GM12865 (cell line): Measurements from ENCODE around the gene PCSK9.

ENCODE experiments used
- DNase-seq: peaks from one replicate; pipeline ENCODE4 v3.0.0; 2010; ENCODE audit warnings: low read depth
- H3K4me3 ChIP-seq: 2 replicates; pipeline ENCODE4 v1.5.1; 2011; ENCODE audit warnings: mild to moderate bottlenecking, low read depth, low read length, control low read depth
- TF ChIP-seq, protein P1 (sequence below): IDR thresholded peaks from 2 replicates; pipeline ENCODE4 v1.5.1; 2011; ENCODE audit warnings: low read length, control low read depth, low read depth, inconsistent platforms; ENCODE audit not compliant: insufficient read depth; ENCODE audit errors: missing control alignments

PCSK9 gene

DNA sequence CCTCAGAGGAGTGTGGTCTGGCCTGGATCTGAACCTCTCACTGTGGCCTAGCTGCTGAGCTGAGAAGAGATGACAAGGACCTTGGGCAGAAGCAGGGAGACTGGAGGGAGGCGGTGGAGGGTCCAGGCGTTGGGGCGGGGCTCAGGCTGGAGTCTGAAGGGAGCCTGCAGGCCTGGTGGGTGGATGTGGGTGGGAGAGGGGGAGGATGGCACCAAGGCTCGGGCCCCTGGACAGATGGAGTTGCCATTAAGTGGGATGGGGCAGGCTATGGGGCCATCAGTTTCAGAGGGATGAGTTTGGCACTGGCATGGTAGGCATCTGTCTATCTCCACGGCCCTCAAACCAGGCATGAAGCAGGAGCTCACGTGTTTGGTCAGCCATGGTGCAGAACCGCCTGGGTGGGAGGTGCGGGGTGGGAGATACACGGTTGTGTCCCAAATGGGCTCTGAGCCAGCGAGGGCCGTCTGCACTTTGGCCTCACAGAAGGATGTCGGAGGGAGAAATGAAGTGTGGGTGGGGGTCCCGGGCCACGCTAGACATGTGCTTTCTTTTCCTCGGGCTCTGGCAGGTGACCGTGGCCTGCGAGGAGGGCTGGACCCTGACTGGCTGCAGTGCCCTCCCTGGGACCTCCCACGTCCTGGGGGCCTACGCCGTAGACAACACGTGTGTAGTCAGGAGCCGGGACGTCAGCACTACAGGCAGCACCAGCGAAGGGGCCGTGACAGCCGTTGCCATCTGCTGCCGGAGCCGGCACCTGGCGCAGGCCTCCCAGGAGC lies 23.6 kb downstream of the PCSK9 start:
- TF ChIP-seq, protein P1, sequence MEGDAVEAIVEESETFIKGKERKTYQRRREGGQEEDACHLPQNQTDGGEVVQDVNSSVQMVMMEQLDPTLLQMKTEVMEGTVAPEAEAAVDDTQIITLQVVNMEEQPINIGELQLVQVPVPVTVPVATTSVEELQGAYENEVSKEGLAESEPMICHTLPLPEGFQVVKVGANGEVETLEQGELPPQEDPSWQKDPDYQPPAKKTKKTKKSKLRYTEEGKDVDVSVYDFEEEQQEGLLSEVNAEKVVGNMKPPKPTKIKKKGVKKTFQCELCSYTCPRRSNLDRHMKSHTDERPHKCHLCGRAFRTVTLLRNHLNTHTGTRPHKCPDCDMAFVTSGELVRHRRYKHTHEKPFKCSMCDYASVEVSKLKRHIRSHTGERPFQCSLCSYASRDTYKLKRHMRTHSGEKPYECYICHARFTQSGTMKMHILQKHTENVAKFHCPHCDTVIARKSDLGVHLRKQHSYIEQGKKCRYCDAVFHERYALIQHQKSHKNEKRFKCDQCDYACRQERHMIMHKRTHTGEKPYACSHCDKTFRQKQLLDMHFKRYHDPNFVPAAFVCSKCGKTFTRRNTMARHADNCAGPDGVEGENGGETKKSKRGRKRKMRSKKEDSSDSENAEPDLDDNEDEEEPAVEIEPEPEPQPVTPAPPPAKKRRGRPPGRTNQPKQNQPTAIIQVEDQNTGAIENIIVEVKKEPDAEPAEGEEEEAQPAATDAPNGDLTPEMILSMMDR, result no peak
- H3K4me3 ChIP-seq, result no peak overlapping the region
- no peak for DNase-seq

DNA sequence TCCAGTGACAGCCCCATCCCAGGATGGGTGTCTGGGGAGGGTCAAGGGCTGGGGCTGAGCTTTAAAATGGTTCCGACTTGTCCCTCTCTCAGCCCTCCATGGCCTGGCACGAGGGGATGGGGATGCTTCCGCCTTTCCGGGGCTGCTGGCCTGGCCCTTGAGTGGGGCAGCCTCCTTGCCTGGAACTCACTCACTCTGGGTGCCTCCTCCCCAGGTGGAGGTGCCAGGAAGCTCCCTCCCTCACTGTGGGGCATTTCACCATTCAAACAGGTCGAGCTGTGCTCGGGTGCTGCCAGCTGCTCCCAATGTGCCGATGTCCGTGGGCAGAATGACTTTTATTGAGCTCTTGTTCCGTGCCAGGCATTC lies 24.2 kb downstream of the PCSK9 start:
- TF ChIP-seq, protein P1, result no peak
- no peak for DNase-seq

DNA sequence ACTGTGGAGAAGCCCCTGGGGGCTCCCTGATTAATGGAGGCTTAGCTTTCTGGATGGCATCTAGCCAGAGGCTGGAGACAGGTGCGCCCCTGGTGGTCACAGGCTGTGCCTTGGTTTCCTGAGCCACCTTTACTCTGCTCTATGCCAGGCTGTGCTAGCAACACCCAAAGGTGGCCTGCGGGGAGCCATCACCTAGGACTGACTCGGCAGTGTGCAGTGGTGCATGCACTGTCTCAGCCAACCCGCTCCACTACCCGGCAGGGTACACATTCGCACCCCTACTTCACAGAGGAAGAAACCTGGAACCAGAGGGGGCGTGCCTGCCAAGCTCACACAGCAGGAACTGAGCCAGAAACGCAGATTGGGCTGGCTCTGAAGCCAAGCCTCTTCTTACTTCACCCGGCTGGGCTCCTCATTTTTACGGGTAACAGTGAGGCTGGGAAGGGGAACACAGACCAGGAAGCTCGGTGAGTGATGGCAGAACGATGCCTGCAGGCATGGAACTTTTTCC lies 24.8 kb downstream of the PCSK9 start:
- TF ChIP-seq, protein P1, result peak; percentile 61
- DNase-seq, result peak; percentile 28
- H3K4me3 ChIP-seq, result no peak overlapping the region

More for the DNA sequence above, 24.2 kb downstream of the PCSK9 start:
- H3K4me3 ChIP-seq, result no peak overlapping the region

DNA sequence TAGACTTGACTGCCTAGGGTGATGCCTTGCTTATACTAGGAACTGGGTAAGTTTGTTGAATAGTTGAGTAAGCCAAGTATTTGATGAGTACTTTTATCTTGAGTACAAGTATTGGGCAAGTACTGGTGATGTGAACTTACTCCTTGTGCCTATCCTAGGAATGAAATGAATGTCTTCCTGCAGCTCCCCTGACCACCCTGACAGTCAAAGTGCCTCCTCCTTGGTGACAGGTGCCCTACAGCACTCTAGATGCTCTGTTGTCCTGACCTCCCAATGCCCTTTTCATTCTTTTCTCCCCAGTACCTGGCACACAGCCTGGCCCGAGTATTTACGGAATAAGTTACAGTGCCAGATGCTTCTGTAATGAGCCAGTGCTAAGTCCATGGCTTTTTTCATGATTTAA lies 25.5 kb downstream of the PCSK9 start:
- TF ChIP-seq, protein P1, result no peak
- DNase-seq, result no peak
- no peak overlapping the region for H3K4me3 ChIP-seq

DNA sequence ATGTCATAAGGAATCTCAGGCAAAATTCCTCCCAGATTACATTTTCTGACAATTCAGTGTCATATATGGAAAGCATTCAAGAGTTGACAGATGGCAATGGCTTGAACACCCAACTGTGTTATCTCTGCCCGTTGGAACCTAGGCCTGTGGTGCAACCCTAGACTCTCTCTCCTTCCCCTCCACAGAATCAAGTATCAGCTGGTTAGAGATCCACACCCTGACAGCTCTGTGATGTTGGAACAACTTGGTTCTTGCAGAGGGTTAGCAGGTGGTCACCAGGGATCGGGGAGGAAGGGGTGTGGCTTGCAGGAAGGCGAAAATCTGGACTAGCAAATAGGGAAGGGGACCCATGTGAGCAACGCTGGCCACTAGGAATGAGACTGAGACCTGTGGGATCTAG lies 26.3 kb downstream of the PCSK9 start:
- no peak for DNase-seq
- TF ChIP-seq, protein P1, result no peak
- H3K4me3 ChIP-seq, result no peak overlapping the region

DNA sequence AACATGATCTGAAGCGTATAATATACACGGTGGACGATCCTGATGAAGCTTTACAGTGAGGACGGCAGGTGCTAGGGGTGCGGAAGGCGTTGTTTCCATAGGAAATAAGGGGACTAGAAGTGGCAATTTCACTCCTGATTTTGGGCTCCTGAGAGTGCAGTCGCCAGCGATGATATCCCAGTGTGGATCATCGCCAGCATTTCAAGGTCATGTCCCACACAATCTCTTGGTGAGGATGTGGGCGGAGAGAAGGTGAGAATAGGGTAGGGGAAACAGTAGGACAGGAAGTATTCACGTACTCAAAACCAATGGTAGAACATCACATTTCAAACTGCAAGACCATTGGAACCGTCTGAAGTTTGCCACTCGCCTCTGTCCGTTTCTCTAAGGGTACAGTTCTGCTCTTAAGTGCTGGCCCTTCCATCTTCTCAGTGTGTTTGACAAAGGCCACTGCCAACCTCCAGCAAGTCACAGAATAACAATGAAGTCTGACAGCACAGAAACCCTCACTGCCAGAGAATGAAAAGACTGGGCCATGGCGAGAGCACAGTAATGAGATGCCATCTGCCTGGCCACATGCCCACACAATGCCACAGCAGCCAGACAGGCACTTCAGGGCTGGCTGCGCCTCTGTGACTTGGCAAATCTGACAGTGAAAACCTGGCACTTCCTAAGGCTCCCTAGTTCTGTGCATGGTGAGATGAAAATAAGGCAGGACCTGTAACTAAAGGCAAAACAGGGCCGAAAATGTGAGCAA lies 27.9 kb downstream of the PCSK9 start:
- TF ChIP-seq, protein P1, result no peak
- DNase-seq, result no peak

More for the DNA sequence above, 27.9 kb downstream of the PCSK9 start:
- H3K4me3 ChIP-seq, result no peak overlapping the region
